NCI-H2171 (cell line): ENCODE data around the gene EEF1AKMT3.
"Not testable (repeated sequence)": the region's sequence is repeated elsewhere in the genome, so short reads cannot be mapped to it uniquely, and the experiment has no call there.

Experiments
- DNase-seq: peaks from one replicate; lab custom pipeline; 2025; lab: John Stamatoyannopoulos, UW

Gene EEF1AKMT3

GRCh38 chr12:57817261-57817989 lies 45.0 kb downstream of the EEF1AKMT3 start:
- no peak for DNase-seq

- DNase-seq: not testable (repeated sequence)
Observed at GRCh38 chr12:57817990-57818331, 45.5 kb downstream of the EEF1AKMT3 start.

- DNase-seq: not testable (repeated sequence)
Observed at GRCh38 chr12:57820119-57820518, 47.7 kb downstream of the EEF1AKMT3 start.

GRCh38 chr12:57821015-57821414 lies 48.6 kb downstream of the EEF1AKMT3 start:
- DNase-seq: not testable (repeated sequence)

GRCh38 chr12:57821474-57822214 lies 49.2 kb downstream of the EEF1AKMT3 start:
- no peak for DNase-seq

- DNase-seq: no peak
Observed at GRCh38 chr12:57822392-57823130, 50.1 kb downstream of the EEF1AKMT3 start.

- no peak for DNase-seq
Observed at GRCh38 chr12:57823131-57823907, 50.9 kb downstream of the EEF1AKMT3 start.

- no peak for DNase-seq
Observed at GRCh38 chr12:57823908-57824640, 51.7 kb downstream of the EEF1AKMT3 start.

GRCh38 chr12:57825451-57825850 lies 53.0 kb downstream of the EEF1AKMT3 start:
- no peak for DNase-seq

- DNase-seq: no peak
Observed at GRCh38 chr12:57826400-57826799, 54.0 kb downstream of the EEF1AKMT3 start.

- DNase-seq: no peak
Observed at GRCh38 chr12:57826966-57827365, 54.6 kb downstream of the EEF1AKMT3 start.

GRCh38 chr12:57829025-57829777 lies 56.8 kb downstream of the EEF1AKMT3 start:
- DNase-seq: no peak

GRCh38 chr12:57830393-57830792 lies 58.0 kb downstream of the EEF1AKMT3 start:
- no peak for DNase-seq
